Spinal cord (tissue), 10 donors: ENCODE results near the gene LRRC8D. TPM values are rescaled to one million over a fixed set of nuclear protein-coding genes. Genes with fewer than 3 reads are reported as not detected.
A peak's percentile ranks its signal among the peaks of the same experiment; 100 is the strongest.

Source experiments
- DNase-seq, 6 donors: peaks; one replicate each; pipeline versions ENCODE4 v3.0.0 to v3.0.0-alpha.2; 2013 to 2015; ENCODE audit warnings: low spot score in 6 of 6, low read depth in 4 of 6
- H3K27ac ChIP-seq: one replicate; pipeline ENCODE4 v1.5.1; 2013; ENCODE audit warnings: low read depth, low read length, control low read depth
- H3K27me3 ChIP-seq: one replicate; pipeline ENCODE4 v1.6.1; 2013; ENCODE audit warnings: low read length; ENCODE audit not compliant: control insufficient read depth, insufficient read depth
- H3K36me3 ChIP-seq: one replicate; pipeline ENCODE4 v1.6.1; 2013; ENCODE audit warnings: low read length; ENCODE audit not compliant: control insufficient read depth, insufficient read depth
- H3K4me1 ChIP-seq: one replicate; pipeline ENCODE4 v1.6.1; 2013; ENCODE audit warnings: low read length; ENCODE audit not compliant: control insufficient read depth, insufficient read depth
- H3K4me3 ChIP-seq: one replicate; pipeline ENCODE4 v1.5.1; 2013; ENCODE audit warnings: low read depth, low read length, control low read depth
- H3K9me3 ChIP-seq: one replicate; pipeline ENCODE4 v1.6.1; 2013; ENCODE audit warnings: low read length; ENCODE audit not compliant: control insufficient read depth, insufficient read depth
- WGBS: methylation state at CpG from one replicate; pipeline ENCODE4 v1.1.5; 2013; ENCODE audit warnings: missing lambda C conversion rate; ENCODE audit not compliant: insufficient coverage; 5-methylcytosine and 5-hydroxymethylcytosine counted together
- polyA plus RNA-seq, 2 donors: library from polyadenylated mRNA; unstranded; fragments of 120-200 nt; gene quantifications; one replicate each; pipeline ENCODE4 v1.2.1, GENCODE V29; 2013; ENCODE audit not compliant: insufficient read length in 2 of 2
- total RNA-seq, 2 donors: library from RNA; depleted of rRNA in 1 of 2; stranded (reverse); fragments of 120-200 nt in 1 of 2; fragments of >200 nt in 1 of 2; gene quantifications; one replicate each; pipeline versions ENCODE4 v1.2.3 to v1.2.4, GENCODE V29; 2013 to 2014
- donor health status: healthy.

LRRC8D gene
- total and polyA plus RNA-seq, 4 donors = 29.3 to 49.2 (median 45.2) TPM

DNA sequence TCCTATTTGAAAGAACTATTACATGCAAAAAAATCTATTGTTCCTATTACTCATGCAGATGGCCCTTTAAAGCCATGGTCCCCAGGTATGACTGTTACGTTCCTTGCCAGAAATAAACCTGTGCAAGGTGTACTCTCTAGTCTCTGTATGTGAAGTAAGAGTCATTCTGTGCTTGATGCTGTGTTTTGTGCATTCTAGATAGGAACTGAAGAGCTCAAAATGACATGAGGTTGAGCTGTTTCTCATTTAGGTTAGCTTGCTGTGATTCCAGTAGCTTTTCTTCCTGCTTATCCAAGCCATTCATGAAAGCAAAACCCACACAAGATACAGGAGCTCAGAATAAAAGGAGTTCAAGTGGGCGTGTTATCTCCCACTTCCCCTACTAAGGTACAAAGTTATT lies 109.7 kb downstream of the LRRC8D start:
- Histone ChIP-seq H3K27me3 (no peaks in the 10 kb centered on the region), H3K27ac (no peak overlapping the region), H3K4me1 (no peaks in the 10 kb centered on the region), H3K4me3 (no peak overlapping the region), H3K9me3 (no peaks in the 10 kb centered on the region), H3K36me3 (no peaks in the 10 kb centered on the region)
- 100% methylated on average over 1 of the region's 2 CpGs for WGBS
- DNase-seq = no peak

- 55% methylated on average over 3 of the region's 4 CpGs for WGBS
- H3K36me3 ChIP-seq = no peaks in the 10 kb centered on the region
- peaks cover 3% of the 10 kb centered on the region for H3K4me1 ChIP-seq
- H3K27me3 ChIP-seq = no peaks in the 10 kb centered on the region
- H3K9me3 ChIP-seq = no peaks in the 10 kb centered on the region
- DNase-seq = no peak
- H3K27ac ChIP-seq = no peak overlapping the region
- H3K4me3 ChIP-seq = no peak overlapping the region
Measured at GRCh38 chr1:89931964-89932363, 111.1 kb downstream of the LRRC8D start.

DNA sequence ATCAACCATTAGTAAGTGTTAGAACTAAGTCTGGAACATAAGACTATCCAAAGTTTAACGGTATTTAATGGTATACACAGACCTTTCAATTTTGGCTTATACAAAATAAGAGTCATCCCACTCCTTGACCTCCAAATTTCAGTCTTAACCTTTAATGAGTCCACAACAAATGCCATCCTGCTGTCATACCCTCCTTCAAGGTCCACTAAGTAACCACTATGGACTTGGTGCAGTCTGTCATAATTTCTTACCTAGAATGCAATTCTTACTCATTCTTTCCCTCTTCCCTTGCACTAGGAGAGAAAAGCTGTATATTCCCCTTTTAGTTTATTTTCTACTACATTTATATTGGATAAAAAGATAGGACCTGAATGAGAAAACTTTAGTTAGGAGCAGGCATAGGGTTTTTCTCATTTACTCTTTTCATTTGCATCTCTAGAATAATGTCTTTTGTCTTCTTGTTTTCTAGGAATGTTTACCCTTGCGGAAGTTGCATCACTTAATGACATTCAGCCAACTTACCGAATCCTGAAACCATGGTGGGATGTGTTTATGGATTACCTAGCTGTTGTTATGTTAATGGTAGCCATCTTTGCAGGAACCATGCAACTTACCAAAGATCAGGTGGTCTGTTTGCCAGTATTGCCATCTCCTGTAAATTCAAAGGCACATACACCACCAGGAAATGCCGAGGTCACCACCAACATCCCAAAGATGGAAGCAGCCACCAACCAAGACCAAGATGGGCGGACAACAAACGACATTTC lies 111.9 kb downstream of the LRRC8D start:
- Histone ChIP-seq H3K27me3 (no peaks in the 10 kb centered on the region), H3K27ac (no peak overlapping the region), H3K9me3 (no peaks in the 10 kb centered on the region), H3K4me1 (peaks cover 8% of the 10 kb centered on the region), H3K4me3 (no peak overlapping the region), H3K36me3 (no peaks in the 10 kb centered on the region)
- no peak for DNase-seq
- WGBS = 100% methylated on average over 1 of the region's 6 CpGs

- Histone ChIP-seq H3K36me3 (no peaks in the 10 kb centered on the region), H3K4me3 (no peak overlapping the region), H3K27me3 (no peaks in the 10 kb centered on the region), H3K4me1 (peaks cover 14% of the 10 kb centered on the region), H3K9me3 (no peaks in the 10 kb centered on the region), H3K27ac (no peak overlapping the region)
- no peak for DNase-seq
- WGBS = 94% methylated on average over 10 of the region's 11 CpGs
Measured at GRCh38 chr1:89934461-89934860, 113.6 kb downstream of the LRRC8D start.

- DNase-seq = peak in 3 of 6 donors; percentile 23 to 57 (median 37)
- H3K4me1 ChIP-seq = peaks cover 22% of the 10 kb centered on the region
- H3K27ac ChIP-seq = peak overlapping the region; percentile 1
- H3K36me3 ChIP-seq = no peaks in the 10 kb centered on the region
- no peaks in the 10 kb centered on the region for H3K9me3 ChIP-seq
- H3K4me3 ChIP-seq = no peak overlapping the region
- no peaks in the 10 kb centered on the region for H3K27me3 ChIP-seq
- 20% methylated on average over 1 of the region's 4 CpGs for WGBS
Measured at GRCh38 chr1:89935235-89935634, 114.4 kb downstream of the LRRC8D start.

DNA sequence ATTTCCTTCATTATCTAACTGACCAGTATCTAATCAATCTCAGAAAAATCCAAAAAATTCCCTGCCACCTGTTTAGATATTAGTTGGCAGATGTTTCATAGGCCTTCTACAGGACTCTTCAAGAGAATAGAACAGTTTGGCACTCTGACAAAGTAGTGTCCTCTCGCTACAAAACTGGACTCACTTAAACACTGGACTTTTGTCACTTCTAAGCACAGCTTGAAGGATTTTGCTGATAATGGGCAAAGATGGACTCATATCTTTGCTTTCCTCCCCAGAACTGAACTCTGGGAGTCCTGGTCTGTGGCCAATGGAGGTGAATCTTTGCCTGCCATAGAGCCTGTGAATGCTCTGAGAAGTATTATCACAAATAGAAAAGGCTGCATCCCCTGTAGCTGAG lies 115.9 kb downstream of the LRRC8D start:
- no CpG with 5 or more reads among the region's 1 CpG for WGBS
- Histone ChIP-seq H3K27ac (peak overlapping the region; percentile 61), H3K9me3 (no peaks in the 10 kb centered on the region), H3K27me3 (no peaks in the 10 kb centered on the region), H3K4me1 (peaks cover 31% of the 10 kb centered on the region), H3K36me3 (no peaks in the 10 kb centered on the region), H3K4me3 (no peak overlapping the region)
- no peak for DNase-seq

DNA sequence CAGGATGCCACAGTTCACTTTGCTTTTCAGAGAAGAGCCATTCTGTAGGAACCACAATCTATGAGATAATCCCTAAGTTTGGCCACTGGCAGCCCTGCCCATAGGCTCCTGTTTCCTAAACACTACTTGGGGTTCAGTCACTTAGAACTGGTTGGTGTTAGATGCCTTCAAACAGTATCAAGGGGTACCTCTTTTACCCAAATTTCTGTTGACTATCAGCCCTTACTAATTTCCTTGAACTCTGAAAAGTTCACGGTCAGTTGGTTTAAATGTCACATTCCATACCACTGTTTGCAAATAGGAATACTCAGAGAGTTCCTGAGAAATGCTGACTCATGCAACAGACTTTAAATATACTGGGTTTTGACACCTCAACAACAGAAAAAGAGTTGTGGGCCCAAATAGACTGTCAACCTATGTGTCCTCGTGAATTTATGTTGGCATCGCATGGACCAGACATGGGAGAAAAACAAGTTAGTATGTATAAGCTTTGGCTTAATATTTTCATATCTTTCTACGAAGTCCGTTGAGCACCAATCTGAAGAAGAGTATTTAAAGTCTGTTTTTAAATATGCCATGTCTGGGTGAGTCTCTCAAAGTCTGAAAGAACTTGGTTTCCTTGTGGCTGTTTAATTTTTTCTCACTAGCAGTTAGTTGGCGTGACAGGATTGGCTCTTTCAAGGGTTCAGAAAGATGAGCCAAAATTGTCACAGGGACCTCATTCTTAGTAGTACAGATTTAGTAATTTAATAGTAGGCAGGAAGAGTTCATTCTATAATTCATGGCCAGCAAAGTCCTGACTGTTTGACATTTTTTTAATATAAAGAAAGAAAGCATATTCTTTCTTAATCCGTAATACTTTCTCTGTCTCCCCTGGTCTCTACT lies 117.6 kb downstream of the LRRC8D start:
- no peaks in the 10 kb centered on the region for H3K9me3 ChIP-seq
- no peaks in the 10 kb centered on the region for H3K36me3 ChIP-seq
- H3K4me3 ChIP-seq = no peak overlapping the region
- H3K27ac ChIP-seq = peak overlapping the region; percentile 88
- no peaks in the 10 kb centered on the region for H3K27me3 ChIP-seq
- peaks cover 36% of the 10 kb centered on the region for H3K4me1 ChIP-seq
- WGBS = 0% methylated on average over 1 of the region's 7 CpGs
- peak in 1 of 6 donors; percentile 29 for DNase-seq

GRCh38 chr1:89939059-89939570 lies 118.3 kb downstream of the LRRC8D start:
- peak; percentile 57 to 88 (median 72) for DNase-seq
- no peaks in the 10 kb centered on the region for H3K36me3 ChIP-seq
- no peak overlapping the region for H3K4me3 ChIP-seq
- 18% methylated on average over 7 of the region's 7 CpGs for WGBS
- H3K4me1 ChIP-seq = peaks cover 38% of the 10 kb centered on the region
- H3K27me3 ChIP-seq = no peaks in the 10 kb centered on the region
- H3K27ac ChIP-seq = peak overlapping the region; percentile 88
- no peaks in the 10 kb centered on the region for H3K9me3 ChIP-seq

DNA sequence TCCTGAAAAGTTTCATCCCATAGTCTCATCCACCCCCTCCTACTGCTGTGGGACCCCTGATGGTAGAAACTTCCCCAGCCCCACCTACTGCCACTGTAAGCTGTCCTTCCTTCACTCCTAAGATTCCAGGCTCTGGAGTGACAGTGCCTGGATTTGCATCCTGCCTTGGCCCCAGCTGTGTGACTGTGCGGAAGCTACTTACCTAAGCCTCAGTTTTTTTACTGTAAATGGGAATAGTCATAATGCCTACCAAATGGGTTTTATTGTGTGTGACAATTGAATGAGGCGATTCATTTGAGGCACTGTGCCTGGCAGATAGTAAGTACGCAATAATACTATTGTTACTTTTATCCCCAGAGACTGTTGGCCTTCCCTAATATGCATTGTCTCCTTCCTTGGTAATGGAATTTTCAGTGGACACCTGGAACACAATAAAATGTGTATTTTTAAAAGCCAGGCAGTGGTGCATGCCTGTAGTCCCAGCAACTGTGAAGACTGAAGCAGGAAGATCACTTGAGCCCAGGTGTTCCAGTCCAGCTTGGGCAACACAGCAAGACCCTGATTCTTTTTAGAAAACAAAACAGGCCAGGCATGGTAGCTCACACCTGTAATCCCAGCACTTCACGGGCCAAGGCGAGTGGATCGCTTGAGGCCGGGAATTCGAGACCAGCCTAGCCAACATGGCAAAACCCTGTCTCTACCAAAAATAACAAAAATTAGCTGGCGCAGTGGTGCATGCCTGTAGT lies 119.0 kb downstream of the LRRC8D start:
- no peak for DNase-seq
- Histone ChIP-seq H3K9me3 (no peaks in the 10 kb centered on the region), H3K36me3 (no peaks in the 10 kb centered on the region), H3K4me3 (no peak overlapping the region), H3K27ac (peak overlapping the region; percentile 88), H3K4me1 (peaks cover 38% of the 10 kb centered on the region), H3K27me3 (no peaks in the 10 kb centered on the region)
- 100% methylated on average over 1 of the region's 9 CpGs for WGBS
